CD4-positive, alpha-beta T cell treated with Interleukin-17A for 1 hour (primary cell): Measurements from ENCODE around the gene PARG.
"Not testable (repeated sequence)": the region's sequence is repeated elsewhere in the genome, so short reads cannot be mapped to it uniquely, and the experiment has no call there.

ENCODE experiments used
- DNase-seq: peaks from one replicate; pipeline ENCODE4 v3.0.0-alpha.2; 2020

Gene PARG

DNA sequence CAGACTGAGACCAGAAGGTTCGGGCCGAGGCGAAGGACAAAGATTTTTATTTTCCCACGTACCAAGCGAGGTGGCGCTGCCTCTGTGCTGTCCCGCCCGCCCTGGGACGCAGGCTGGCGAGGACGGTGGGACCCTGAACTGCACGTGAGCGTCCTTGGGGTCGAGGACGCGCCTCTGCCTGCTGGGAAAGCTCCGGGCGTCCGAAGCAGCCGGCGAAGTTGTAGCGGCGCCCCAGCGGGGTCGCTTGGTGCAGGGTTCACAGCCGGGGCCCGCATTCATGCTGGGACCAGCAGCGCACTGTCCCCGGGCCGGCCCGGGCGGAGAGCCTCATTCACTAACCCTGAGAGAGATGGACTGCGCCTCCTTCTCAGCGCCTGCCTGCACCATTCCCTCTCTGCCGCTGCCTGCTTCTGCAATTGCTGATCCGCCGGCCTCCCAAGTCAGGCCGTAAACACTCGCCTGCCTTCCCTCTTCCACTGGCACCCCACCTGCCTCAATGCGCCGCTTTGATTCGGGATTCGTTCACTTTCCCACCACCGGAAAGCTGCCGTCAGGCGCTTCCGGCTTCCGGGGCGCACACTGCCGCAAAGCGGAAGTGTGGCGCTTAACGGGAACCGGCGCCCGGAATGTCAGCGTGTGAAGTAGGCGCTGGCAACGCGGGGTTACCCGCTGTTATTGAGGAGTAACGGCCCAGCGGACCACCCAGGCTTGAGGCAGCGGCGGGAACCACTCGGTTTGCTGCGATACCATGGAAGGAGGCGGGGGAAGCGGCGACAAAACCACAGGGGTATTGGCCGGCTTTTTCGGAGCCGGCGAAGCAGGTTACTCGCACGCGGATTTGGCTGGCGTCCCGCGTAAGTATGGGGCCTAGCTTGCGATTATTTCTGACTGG, at the start of gene PARG, which contains the start of gene TIMM23B:
TSS of gene PARG (minus strand) at position 581 of the 892 bp plus-strand sequence. CDS start at position 279, 302 bp downstream.
TSS of gene TIMM23B (plus strand) at position 607 of the 892 bp plus-strand sequence. CDS start at position 749, 142 bp downstream.
- peak; percentile 83 for DNase-seq

DNA sequence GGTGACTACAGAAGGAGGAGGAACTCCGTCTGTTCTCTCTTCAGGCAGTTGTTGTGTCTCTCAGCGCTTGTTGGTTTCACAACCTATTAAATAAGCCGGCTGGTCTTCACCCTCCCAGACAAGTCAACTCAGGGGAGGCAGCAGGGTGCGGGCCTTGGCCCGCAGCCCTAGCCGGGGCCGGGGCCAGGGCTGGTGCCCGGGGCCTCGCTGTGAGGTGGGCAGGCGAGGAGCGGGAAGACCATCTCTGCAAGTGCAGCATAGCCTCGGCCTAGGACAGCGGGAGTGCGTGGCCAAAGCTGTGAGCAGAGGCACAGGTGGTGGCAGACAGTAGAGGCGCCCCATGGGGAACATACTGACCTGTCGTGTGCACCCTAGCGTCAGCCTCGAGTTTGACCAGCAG, 46.5 kb upstream of the PARG start, which contains the start of gene AGAP6:
TSS of gene AGAP6 (plus strand) at position 31 of the 400 bp plus-strand sequence. CDS start at position 341, 310 bp downstream.
- DNase-seq, result not testable (repeated sequence)

DNA sequence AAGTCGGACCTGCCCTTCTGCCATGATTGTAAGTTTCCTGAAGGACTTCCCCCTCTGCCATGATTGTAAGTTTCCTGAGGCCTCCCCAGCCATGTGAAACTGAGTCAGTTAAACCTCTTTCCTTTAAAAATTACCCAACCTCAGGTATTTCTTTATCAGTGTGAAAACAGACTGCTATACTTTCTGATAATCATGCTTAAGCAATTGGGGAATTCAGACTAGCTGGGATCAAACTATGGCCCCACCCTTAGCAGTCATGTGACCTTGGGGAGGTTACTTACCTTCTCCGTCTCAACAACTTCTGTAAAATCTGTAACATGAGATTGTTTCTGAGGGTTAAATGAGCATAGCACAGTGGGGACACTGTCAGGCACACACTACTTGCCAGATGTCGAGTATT, 45.4 kb upstream of the PARG start:
- not testable (repeated sequence) for DNase-seq

DNA sequence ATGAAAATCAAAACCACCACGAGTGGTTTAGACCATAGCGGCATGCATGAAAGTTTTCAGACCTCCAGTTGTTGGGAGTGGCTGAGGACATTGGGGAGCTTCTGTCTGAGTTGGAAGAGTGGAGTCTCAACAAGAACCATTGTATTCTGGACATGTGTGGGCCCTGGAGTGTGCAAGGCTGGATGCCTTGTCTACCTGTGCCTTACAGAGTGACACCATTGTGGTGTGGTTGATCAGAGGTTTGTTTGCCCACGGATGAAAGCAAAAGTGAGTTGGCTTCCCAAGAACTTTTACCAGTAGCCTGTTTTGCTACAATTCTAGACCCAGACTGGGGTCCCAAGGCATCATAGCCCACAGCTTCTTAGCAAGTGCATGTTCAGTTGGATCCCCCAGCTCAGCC, 35.9 kb upstream of the PARG start:
- DNase-seq, result not testable (repeated sequence)

DNA sequence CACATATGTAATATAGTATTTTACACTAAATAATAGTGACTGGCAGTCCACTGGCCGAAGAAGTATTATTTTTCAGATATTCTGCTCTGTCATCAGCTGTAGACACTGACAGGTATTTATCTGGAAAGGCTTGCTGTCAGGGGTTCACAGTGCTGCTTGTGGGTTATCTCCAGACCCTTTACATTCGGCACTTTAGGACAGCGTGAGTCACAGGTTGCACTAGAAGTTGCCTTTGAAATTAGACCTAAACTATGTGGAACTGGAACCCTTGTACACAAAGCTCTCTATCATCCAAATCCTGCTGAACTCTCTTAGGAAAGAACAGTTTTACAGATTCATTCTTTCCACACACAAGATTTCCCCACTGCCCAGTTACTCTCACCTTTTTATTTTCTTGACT, 30.3 kb upstream of the PARG start:
- DNase-seq, result not testable (repeated sequence)

DNA sequence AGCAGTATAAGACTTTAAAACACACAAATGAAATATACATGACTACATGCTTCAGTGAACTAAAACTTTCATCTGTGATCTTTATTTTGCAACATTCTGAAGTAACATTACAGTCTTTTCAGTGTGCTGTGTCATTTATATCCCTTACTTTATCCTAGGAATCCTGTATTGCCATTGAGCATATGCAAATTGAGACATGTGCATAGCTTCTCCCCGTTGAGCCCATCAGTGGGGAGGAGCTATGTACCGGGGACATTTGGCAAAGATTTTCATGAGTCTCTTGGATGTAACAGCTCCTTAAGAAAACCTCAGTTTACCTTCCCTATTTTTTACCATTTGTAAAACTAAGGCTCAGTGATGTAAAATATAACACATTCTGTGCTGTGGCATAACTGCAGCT, 29.6 kb upstream of the PARG start:
- not testable (repeated sequence) for DNase-seq

DNA sequence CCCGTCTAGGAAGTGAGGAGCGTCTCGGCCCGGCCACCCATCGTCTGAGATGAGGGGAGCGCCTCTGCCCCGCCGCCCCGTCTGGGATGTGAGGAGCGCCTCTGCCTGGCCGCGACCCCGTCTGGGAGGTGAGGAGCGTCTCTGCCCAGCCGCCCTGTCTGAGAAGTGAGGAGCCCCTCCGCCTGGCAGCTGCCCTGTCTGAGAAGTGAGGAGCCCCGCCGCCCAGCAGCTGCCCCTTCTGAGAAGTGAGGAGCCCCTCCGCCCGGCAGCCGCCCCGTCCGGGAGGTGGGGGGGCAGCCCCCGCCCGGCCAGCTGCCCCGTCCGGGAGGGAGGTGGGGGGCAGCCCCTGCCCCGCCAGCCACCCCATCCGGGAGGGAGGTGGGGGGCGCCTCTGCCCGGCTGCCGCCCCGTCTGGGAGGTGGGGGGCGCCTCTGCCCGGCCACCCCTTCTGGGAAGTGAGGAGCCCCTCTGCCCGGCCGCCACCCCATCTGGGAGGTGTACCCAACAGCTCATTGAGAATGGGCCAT, 28.6 kb upstream of the PARG start:
- not testable (repeated sequence) for DNase-seq

DNA sequence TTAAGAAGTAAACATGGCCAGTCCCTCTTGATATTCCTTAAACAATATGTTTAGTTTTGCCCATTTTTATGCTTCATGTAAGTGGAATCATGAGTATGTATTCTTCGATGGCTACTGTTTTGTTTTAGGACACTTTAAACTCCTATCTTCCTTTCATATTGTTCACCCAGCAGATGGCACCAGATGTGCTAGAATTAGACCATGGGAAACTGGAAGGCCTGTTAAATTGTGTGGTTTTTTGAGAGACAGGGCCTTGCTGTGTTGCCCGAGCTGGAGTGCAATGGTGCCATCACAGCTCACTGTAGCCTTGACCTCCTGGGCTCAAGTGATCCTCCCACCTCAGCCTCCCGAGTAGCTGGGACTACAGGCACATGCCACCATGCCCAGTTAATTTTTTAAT, 11.3 kb upstream of the PARG start:
- not testable (repeated sequence) for DNase-seq

DNA sequence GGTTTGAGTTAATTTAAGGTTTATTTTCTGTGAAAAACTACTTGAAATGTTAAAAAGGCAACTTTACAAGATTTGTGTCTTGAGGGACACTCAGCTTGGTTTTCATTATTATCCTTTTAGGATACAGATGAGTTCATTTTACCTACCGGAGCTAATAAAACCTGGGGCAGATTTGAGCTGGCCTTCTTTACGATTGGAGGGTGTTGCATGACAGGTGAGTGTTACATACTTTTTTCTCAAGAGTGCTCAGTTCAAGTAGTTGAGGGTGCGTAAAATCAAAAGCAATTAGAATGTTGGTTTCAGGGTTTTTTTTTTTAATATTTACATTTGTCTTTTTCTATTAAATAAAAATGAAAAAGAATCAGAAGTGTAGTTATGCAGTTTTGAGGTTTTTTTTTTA, 10.2 kb upstream of the PARG start:
- DNase-seq, result not testable (repeated sequence)

DNA sequence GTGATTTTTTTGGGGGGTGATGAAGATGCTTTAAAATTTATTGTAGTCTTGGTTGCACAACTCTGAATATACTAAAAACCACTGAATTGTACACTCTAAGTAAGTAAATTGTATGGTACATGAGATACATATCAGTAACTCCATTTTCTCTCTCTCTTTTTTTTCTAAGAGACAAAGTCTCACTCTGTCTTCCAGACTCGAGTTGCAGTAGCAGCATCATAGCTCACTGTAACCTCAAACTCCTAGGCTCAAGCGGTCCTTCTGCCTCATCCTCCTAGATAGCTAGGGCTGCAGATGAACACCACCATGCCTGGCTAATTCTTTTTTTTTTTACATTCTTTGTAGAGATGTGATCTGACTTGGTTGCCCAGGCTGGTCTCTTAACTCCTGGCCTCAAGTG, 6.9 kb upstream of the PARG start:
- not testable (repeated sequence) for DNase-seq

DNA sequence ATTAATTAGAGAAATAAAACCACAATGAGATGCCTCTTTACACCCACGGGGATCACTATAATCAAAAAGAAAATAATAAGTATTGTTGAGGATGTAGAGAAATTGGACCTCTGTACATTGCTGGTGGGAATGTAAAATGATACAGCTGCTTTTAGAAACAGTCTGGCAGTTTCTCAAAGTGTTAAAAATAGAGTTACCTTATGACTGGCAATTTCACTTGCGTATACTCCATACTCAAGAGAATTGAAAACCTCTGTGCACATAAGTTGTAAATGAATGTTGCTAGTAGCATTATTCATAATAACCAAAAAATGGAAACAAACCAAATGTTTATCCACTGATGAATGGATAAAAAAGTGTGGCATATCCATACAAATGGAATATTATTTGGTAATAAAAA, 6.3 kb upstream of the PARG start:
- DNase-seq, result not testable (repeated sequence)

DNA sequence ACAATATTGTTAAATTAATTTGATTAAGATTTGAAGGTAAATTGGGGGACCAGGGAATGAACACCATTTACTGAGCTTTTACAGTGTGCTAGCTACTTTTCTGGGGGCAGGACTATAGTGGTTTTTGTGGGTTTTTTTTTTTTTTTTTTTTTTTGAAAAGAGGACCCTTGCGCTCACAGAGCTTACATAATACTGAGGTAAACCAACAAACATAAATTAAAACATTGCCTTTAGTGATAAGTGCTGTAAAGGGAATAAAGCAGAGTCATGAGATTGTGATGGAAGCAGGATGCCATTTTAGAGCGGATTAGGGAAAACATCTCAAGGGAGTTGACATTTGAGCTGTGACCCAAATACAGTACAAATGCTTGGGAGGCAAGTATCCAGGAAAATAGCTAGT, 1.8 kb upstream of the PARG start:
- not testable (repeated sequence) for DNase-seq

DNA sequence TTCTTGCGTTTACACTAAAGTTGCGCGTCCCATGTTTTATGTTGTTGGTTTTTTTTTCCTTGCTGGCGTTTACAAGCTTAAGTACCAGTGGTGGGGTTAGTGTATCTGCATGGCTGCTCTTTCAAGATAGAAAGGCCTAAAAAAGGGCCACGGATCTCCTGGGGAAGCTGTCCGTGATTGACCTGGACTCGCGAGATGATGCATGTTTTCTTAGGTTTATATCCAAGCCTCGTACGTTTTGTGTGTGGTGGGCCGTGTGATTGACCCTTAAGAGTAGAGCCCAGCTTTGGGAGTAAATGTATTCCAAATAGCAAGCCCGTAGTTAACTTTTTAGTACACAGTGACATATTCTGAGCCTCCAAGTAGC, 495 bp upstream of the PARG start:
- DNase-seq, result not testable (repeated sequence)

DNA sequence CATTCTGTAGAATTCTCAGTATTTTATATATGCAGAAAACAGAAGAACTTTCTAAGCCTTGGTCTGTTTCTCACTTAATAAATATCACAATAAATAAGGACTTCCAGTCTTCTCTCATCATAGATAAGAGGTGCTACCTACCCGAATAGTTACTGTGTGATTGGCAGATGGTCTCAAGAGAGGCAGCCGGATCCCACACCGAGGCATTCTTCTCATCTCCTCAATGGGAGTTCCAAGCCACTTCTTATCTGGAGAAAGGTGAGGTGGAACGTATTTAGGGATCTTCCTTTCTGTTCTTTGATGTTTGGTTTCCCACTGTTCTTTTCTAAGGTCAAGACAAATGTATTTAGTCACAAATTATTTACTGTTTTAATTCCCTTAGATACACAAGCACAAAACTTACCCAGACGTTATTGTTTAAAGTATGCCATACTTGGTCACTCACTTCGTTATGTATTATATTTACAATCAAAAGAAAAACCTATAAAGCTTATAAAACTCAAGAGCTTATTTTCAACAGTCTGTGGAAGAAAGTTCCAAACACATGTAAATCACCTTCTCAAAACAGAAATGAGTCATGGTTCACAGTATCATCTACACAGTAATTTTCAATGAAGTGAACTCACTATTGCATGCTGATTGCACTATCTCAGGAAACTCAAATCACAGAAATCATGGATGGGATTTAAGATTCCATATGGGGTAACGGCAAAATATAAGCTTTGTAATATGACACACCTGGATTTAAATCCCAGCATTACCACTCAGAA, 9.7 kb downstream of the PARG start:
- DNase-seq, result not testable (repeated sequence)

DNA sequence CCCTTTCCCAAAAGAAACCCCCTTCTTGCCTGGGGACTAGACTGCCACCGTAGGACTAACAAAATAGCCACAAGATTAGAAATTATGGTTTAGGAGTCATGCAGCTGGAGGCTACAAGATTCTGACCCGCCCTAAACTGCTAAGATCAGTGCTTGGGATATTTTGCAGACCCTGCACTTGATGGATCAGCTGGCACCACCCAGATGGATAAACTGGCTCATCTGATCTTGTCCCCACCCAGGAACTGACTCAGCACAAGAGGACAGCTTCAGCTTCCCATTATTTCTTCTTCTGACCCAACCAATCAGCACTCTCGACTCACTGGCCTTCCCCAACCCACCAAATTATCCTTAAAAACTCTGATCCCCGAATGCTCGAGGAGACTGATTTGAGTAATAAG, 10.6 kb downstream of the PARG start:
- not testable (repeated sequence) for DNase-seq

DNA sequence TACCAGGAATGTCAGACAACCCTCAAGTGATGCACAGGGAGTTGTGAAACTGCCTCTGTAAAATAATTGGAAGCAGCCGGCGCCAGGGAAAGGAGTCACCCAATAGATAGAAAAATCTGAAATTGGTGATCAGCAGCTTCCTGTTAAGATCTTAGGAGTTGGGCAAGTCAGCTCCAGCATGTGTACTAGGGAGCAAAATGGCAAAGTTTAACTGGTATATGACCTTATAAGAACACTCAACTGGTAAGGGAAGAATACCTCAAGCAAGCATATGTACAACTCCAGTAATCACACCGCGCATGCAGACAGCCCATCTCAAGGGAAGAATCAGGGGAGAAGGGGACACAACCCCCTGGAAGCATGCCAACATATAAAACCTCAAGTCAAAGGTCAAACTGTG, 18.3 kb downstream of the PARG start:
- not testable (repeated sequence) for DNase-seq

DNA sequence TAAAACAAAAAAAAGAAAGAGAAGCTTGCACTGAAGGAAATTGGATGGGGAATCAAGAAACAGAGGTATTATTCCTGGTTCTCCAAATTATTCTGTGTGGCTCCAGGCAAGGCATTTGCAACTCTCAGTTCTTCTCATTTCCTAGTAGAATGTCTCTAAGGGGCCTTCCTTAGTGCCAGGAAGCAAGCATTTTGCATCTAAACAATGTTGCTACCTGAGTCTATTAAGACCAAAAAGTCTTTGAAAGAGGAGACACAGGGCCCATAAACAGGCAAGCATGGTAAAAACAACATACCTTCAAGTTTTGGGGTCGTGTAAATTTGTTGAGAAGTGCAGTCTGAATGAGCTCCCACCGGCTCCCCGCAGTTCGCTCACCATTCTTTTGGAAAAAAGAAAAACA, 19.8 kb downstream of the PARG start:
- DNase-seq, result not testable (repeated sequence)

DNA sequence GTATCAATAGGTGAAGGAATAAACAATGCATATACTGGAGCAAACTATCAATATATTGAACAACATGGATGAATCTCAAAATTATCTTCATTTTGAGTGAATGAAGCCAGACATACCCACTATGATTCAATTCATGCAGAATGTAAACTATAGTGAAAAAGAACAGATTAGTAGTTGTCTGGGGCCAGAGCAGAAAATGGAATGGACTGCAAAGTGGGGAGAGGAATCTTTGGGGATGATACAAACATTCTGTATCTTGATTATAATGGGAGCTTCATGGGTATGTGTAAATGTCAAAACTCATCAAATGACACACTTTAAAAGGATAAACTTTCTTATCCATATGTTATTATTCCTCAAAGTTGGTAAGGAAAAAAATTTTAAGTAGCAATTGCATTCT, 23.9 kb downstream of the PARG start:
- not testable (repeated sequence) for DNase-seq

DNA sequence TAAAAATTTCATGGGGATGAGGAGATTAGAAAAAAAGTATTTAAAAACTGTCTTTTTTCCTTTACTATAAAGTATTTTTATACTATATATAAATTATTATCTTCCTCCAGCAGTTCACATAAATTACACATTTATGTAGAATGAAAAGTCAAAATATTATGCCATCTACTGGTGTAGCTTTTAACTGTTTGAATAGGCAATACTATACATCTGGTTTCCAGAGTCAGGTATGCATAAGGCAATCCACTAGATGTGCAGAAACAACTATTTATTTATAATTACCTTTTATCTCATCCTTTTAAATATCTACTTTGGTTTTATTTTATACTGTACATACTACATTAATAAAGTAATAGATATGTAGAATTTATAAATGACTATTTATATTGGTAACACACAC, 25.4 kb downstream of the PARG start:
- DNase-seq, result not testable (repeated sequence)

DNA sequence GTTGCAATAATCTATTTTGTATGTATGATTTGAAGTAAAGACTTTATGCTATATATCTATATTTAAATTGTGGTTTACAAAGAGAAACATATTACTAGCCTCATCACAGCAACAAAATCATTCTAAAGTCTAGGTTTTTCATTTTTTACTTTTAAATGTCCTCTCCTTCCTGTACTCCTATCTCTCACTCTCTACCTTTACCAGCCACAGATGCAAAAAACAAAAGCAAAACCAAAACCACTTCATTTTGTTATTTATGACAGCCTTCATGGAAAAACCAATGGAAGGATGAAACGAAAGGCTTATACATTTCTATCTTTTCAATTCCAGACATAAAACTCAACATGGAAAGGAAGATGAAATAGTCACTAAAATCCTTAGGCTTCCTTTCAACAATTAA, 31.5 kb downstream of the PARG start:
- DNase-seq, result not testable (repeated sequence)

DNA sequence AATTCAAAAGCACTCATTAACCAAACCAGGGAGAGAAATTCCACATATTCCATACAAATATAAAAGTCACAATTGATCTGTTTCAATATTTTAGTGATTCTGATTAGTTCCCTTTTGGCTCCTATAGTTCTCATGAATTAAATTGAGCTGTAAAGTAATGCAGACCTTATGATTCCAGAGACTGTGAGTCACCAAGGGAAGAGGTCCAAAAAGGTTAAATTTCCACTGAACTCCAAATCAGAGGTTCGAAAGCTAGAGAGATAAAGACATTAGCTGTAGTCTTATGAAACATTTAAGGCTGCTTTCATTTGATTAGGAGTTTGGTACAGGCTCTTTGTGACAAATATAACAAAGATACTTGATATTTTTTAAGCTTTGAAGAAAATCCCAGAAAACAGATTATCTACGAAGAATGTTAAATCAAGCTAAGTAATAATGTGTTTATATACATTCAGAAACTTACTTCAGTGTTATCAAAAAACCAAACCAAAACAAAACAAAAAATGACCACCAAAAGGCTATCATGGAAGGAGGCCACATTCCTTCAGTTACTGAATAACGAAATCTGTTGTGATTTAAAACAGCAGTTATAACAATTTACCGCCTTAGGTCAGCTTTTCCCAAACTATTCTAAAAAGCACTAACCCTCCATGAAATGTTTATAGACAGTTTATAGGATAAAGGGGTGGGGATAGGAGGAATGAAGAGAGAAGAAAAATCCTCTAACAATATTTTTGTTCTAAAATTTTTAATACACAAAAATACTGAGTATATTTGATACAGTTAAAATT, 33.3 kb downstream of the PARG start:
- DNase-seq, result not testable (repeated sequence)

DNA sequence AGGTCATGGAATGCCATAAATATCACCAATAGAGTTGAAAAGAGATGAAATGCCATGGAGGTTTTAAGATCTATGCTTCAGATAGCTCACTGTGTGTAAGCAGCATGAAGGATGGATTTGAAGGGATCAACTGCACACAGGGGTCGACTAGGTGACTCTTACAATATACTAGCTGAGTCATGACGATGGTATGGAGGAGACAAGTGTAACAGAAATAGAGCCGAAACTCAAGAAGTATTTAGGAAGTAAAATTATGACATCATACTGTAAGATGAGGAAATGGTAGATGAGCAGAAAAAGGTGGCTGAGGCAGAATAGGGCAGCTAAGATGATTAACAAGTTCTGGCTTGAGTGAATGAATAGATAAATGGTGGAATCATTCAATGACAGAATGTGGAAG, 38.0 kb downstream of the PARG start:
- not testable (repeated sequence) for DNase-seq
